ENCODE measurements around the gene OR2F2.

The OR2F2 gene

GRCh38 chr7:143979359-143979758 lies 44.3 kb downstream of the OR2F2 start:
- DNase-seq (ENCODE audit: low read depth), result no peak

GRCh38 chr7:143979998-143980397 lies 45.0 kb downstream of the OR2F2 start:
- DNase-seq (ENCODE audit: low read depth), result no peak

GRCh38 chr7:143980746-143981510 lies 45.9 kb downstream of the OR2F2 start:
- no peak for DNase-seq (ENCODE audit: low read depth)

GRCh38 chr7:143983960-143984359 lies 48.9 kb downstream of the OR2F2 start:
- no peak for DNase-seq (ENCODE audit: low read depth)
